SK-N-MC (cell line): ENCODE results near the gene RTBDN.
"Not testable (repeated sequence)": the region's sequence is repeated elsewhere in the genome, so short reads cannot be mapped to it uniquely, and the experiment has no call there.

Source experiments
- EZH2 ChIP-seq: fragments of 200-600 bp; sonication (generic); IDR thresholded peaks from one replicate; pipeline ENCODE4 v1.6.1; 2017; ENCODE audit warnings: antibody characterized with exemption
- FOXP2 ChIP-seq: optimal IDR thresholded peaks from 2 replicates; pipeline ENCODE3; 2011; ENCODE audit warnings: mild to moderate bottlenecking, moderate library complexity; ENCODE audit not compliant: insufficient read depth; ENCODE audit errors: extremely low read length, control extremely low read depth
- POLR2AphosphoS5 ChIP-seq: IDR thresholded peaks from 2 replicates; pipeline ENCODE4 v1.6.1; 2012; ENCODE audit warnings: mild to moderate bottlenecking, low read depth, low read length, borderline replicate concordance

DNA sequence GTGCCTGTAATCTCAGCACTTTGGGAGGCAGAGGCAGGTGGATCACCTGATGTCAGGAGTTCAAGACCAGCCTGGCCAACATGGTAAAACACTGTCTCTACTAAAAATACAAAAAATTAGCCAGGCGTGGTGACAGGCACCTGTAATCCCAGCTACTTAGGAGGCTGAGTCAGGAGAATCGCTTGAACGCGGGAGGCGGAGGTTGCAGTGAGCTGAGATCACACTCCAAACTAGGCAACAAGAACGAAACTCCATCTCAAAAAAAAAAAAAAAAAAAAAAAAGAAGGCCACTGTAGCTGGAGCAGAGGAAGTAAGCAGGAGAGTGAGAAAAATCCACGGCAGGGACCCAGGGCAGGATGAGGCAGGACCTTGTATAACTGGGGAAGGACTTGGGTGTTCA is 12.2 kb upstream of the RTBDN start:
- not testable (repeated sequence) for TF ChIP-seq EZH2, POLR2AphosphoS5, FOXP2
